Breast epithelium (tissue), 4 donors: Measurements from ENCODE around the gene OTX2. TPM values are rescaled to one million over a fixed set of nuclear protein-coding genes. Genes with fewer than 3 reads are reported as not detected.

Experiments
- DNase-seq, 2 donors: peaks; one replicate each; pipeline ENCODE4 v3.0.0-alpha.2; 2019; ENCODE audit warnings: low spot score in 2 of 2
- H3K27ac ChIP-seq, 2 donors: fragments of 200-600 bp; sonication (generic) in 1 of 2; one replicate each; pipeline ENCODE4 v1.5.1; 2016 to 2019; ENCODE audit warnings: mild to moderate bottlenecking in 1 of 2
- H3K27me3 ChIP-seq, 2 donors: fragments of 200-600 bp; sonication (generic) in 1 of 2; one replicate each; pipeline versions ENCODE4 v1.5.1 to v1.6.0; 2017 to 2019; ENCODE audit warnings: control low read depth in 1 of 2, mild to moderate bottlenecking in 1 of 2
- H3K36me3 ChIP-seq: fragments of 200-600 bp; one replicate; pipeline ENCODE4 v1.5.1; 2019
- H3K4me1 ChIP-seq, 2 donors: fragments of 200-600 bp; sonication (generic); one replicate each; pipeline ENCODE4 v1.5.1; 2016 to 2019; ENCODE audit warnings: control low read depth in 1 of 2
- H3K4me3 ChIP-seq, 3 donors: fragments of 200-600 bp; sonication (generic); 1 replicate in 2 of 3; 2 replicates in 1 of 3; pipeline ENCODE4 v1.5.1; 2016 to 2019; ENCODE audit warnings: mild to moderate bottlenecking in 3 of 3, moderate library complexity in 2 of 3
- H3K9me3 ChIP-seq, 2 donors: fragments of 200-600 bp; sonication (generic) in 1 of 2; one replicate each; pipeline ENCODE4 v1.5.1; 2016 to 2019; ENCODE audit warnings: control low read depth in 1 of 2
- CTCF ChIP-seq, 3 donors: fragments of 450-650 bp; IDR thresholded peaks; one replicate each; pipeline ENCODE4 v1.5.1; 2016 to 2017; ENCODE audit warnings: antibody characterized with exemption in 3 of 3, mild to moderate bottlenecking in 3 of 3, moderate library complexity in 3 of 3
- POLR2A ChIP-seq: fragments of 450-650 bp; IDR thresholded peaks from one replicate; pipeline ENCODE4 v1.6.1; 2016; ENCODE audit warnings: antibody characterized with exemption, mild to moderate bottlenecking, moderate library complexity
- POLR2AphosphoS5 ChIP-seq, 3 donors: sonication (generic); formaldehyde crosslinking; IDR thresholded peaks; one replicate each; pipeline ENCODE4 v1.6.1; 2017; ENCODE audit warnings: antibody characterized with exemption in 3 of 3
- intact Hi-C: fragments of 100-400 bp; cut with DNase I; formaldehyde crosslinking; loops from one replicate; pipeline ENCODE4 v1.15.1; 2023; ENCODE audit warnings: low total_unique reads
- total RNA-seq, 3 donors: library from RNA; depleted of rRNA; stranded (reverse); fragments of >200 nt; gene quantifications; one replicate each; pipeline ENCODE4 v1.1.0, GENCODE V29; 2016

OTX2 gene
- total RNA-seq, 3 donors from 2014 or later = not detected

GRCh38 chr14:56816574-56817391 lies 6.5 kb upstream of the OTX2 start:
- TF ChIP-seq POLR2A (no peak), CTCF (IDR thresholded peaks at IDR 0.05) (no peak), POLR2AphosphoS5 (IDR thresholded peaks at IDR 0.05) (no peak)
- H3K9me3 ChIP-seq = no peaks in the 10 kb centered on the region
- H3K27ac ChIP-seq = no peak overlapping the region
- no peak for DNase-seq
- intact Hi-C loops = no loop called here
- H3K4me1 ChIP-seq = no peaks in the 10 kb centered on the region
- peaks cover 4 to 87% of the 10 kb centered on the region in 2 donors for H3K27me3 ChIP-seq
- H3K4me3 ChIP-seq = no peak overlapping the region
- H3K36me3 ChIP-seq = no peaks in the 10 kb centered on the region

GRCh38 chr14:56815745-56816144 lies 5.5 kb upstream of the OTX2 start:
- intact Hi-C loops = no loop called here
- H3K9me3 ChIP-seq = no peaks in the 10 kb centered on the region
- no peaks in the 10 kb centered on the region for H3K4me1 ChIP-seq
- TF ChIP-seq CTCF (IDR thresholded peaks at IDR 0.05) (no peak), POLR2A (no peak), POLR2AphosphoS5 (IDR thresholded peaks at IDR 0.05) (no peak)
- no peak overlapping the region for H3K4me3 ChIP-seq
- no peak overlapping the region for H3K27ac ChIP-seq
- DNase-seq = no peak
- H3K36me3 ChIP-seq = no peaks in the 10 kb centered on the region
- peaks cover 4 to 87% of the 10 kb centered on the region in 2 donors for H3K27me3 ChIP-seq

GRCh38 chr14:56814969-56815700 lies 4.9 kb upstream of the OTX2 start:
- no peak for DNase-seq
- Histone ChIP-seq H3K27me3 (peaks cover 4 to 87% of the 10 kb centered on the region in 2 donors), H3K4me1 (no peaks in the 10 kb centered on the region), H3K36me3 (no peaks in the 10 kb centered on the region), H3K4me3 (no peak overlapping the region), H3K9me3 (no peaks in the 10 kb centered on the region), H3K27ac (no peak overlapping the region)
- intact Hi-C loops = no loop called here
- TF ChIP-seq CTCF (IDR thresholded peaks at IDR 0.05) = no peak

- no peaks in the 10 kb centered on the region for H3K4me1 ChIP-seq
- H3K27ac ChIP-seq = no peak overlapping the region
- H3K9me3 ChIP-seq = no peaks in the 10 kb centered on the region
- H3K27me3 ChIP-seq = peaks cover 4 to 93% of the 10 kb centered on the region in 2 donors
- intact Hi-C loops = no loop called here
- DNase-seq = no peak
- TF ChIP-seq POLR2A (no peak), POLR2AphosphoS5 (IDR thresholded peaks at IDR 0.05) (no peak), CTCF (IDR thresholded peaks at IDR 0.05) (no peak)
- H3K4me3 ChIP-seq = no peak overlapping the region
- no peaks in the 10 kb centered on the region for H3K36me3 ChIP-seq
Observed at GRCh38 chr14:56814519-56814959, 4.3 kb upstream of the OTX2 start.

- Histone ChIP-seq H3K27me3 (peaks cover 10 to 99% of the 10 kb centered on the region in 2 donors), H3K36me3 (no peaks in the 10 kb centered on the region), H3K9me3 (no peaks in the 10 kb centered on the region), H3K4me3 (no peak overlapping the region), H3K27ac (no peak overlapping the region), H3K4me1 (no peaks in the 10 kb centered on the region)
- TF ChIP-seq CTCF (IDR thresholded peaks at IDR 0.05) (no peak), POLR2A (no peak), POLR2AphosphoS5 (IDR thresholded peaks at IDR 0.05) (no peak)
- intact Hi-C loops = no loop called here
- DNase-seq = no peak
Observed at GRCh38 chr14:56813143-56813551, 2.9 kb upstream of the OTX2 start.
